WTC11 (cell line): ENCODE measurements around the gene COL5A3. TPM values are rescaled to one million over a fixed set of nuclear protein-coding genes. Genes with fewer than 3 reads are reported as not detected.

Experiments used
- ATAC-seq: fragments of 200-7000 bp; cut with Tn5 transposase; 2 replicates; pipeline ENCODE4 v1.10.0; 2021; ENCODE audit warnings: mild to moderate bottlenecking, moderate library complexity
- CTCF ChIA-PET: fragments of 300-600 bp; sonication (Branson Sonifier 250); formaldehyde crosslinking; loops from one replicate; lab custom pipeline; 2021; ENCODE audit warnings: antibody characterized with exemption; lab: Charles Lee
- POLR2A ChIA-PET: fragments of 350-600 bp; sonication (Branson Sonifier 250); formaldehyde crosslinking; loops from one replicate; lab custom pipeline; 2021; ENCODE audit warnings: antibody characterized with exemption; lab: Charles Lee
- DNase-seq: peaks from one replicate; pipeline ENCODE4 v3.0.0; 2021; ENCODE audit warnings: low spot score
- H3K27ac Mint-ChIP-seq: 2 replicates; pipeline ENCODE4 v1.8.0; 2021; ENCODE audit warnings: mixed read lengths
- H3K27me3 Mint-ChIP-seq: 2 replicates; pipeline ENCODE4 v1.8.0; 2021; ENCODE audit warnings: low read depth, mild to moderate bottlenecking, moderate library complexity, mixed read lengths
- H3K36me3 Mint-ChIP-seq: 2 replicates; pipeline ENCODE4 v1.8.0; 2021; ENCODE audit warnings: mixed read lengths
- H3K4me1 Mint-ChIP-seq: 2 replicates; pipeline ENCODE4 v1.8.0; 2022; ENCODE audit warnings: mixed read lengths
- H3K4me3 Mint-ChIP-seq: 2 replicates; pipeline ENCODE4 v1.8.0; 2021; ENCODE audit warnings: mild to moderate bottlenecking, moderate library complexity, mixed read lengths
- H3K9me3 Mint-ChIP-seq: 2 replicates; pipeline ENCODE4 v1.8.0; 2021; ENCODE audit warnings: mixed read lengths
- ARID4B ChIP-seq: sonication (generic); formaldehyde crosslinking; IDR thresholded peaks from 2 replicates; pipeline ENCODE4 v1.8.0; 2023; ENCODE audit warnings: missing genetic modification reagents, mild to moderate bottlenecking, borderline replicate concordance
- CREM ChIP-seq: sonication (generic); formaldehyde crosslinking; IDR thresholded peaks from 2 replicates; pipeline ENCODE4 v1.8.1; 2022; ENCODE audit warnings: mild to moderate bottlenecking, missing genetic modification reagents, moderate library complexity
- EMX1 ChIP-seq: fragments of 250-450 bp; sonication (Bioruptor Pico); IDR thresholded peaks from 2 replicates; pipeline ENCODE4 v1.8.0; 2021; ENCODE audit warnings: mild to moderate bottlenecking
- ERG ChIP-seq: fragments of 250-450 bp; sonication (Bioruptor Pico); IDR thresholded peaks from 2 replicates; pipeline ENCODE4 v1.8.0; 2021; ENCODE audit warnings: mild to moderate bottlenecking
- FOXK1 ChIP-seq: sonication (generic); formaldehyde crosslinking; IDR thresholded peaks from 2 replicates; pipeline ENCODE4 v1.8.0; 2022; ENCODE audit warnings: mild to moderate bottlenecking, moderate library complexity, missing genetic modification reagents
- GTF2I ChIP-seq: fragments of 250-450 bp; sonication (Bioruptor Pico); conservative IDR thresholded peaks from 2 replicates; pipeline ENCODE4 v1.4.0; 2021; ENCODE audit warnings: mild to moderate bottlenecking
- HMGA2 ChIP-seq: fragments of 250-450 bp; sonication (Bioruptor Pico); IDR thresholded peaks from 2 replicates; pipeline ENCODE4 v1.4.0; 2021; ENCODE audit warnings: mild to moderate bottlenecking, moderate library complexity
- MXD4 ChIP-seq: fragments of 250-450 bp; sonication (Bioruptor Pico); IDR thresholded peaks from 2 replicates; pipeline ENCODE4 v1.8.0; 2021; ENCODE audit warnings: mild to moderate bottlenecking, moderate library complexity, borderline replicate concordance
- NFATC4 ChIP-seq: fragments of 250-450 bp; sonication (Bioruptor Pico); IDR thresholded peaks from 2 replicates; pipeline ENCODE4 v1.9.0; 2021; ENCODE audit warnings: mild to moderate bottlenecking
- NR3C1 ChIP-seq: sonication (generic); formaldehyde crosslinking; conservative IDR thresholded peaks from 2 replicates; pipeline ENCODE4 v1.8.1; 2023; ENCODE audit warnings: low read depth, mild to moderate bottlenecking, missing genetic modification reagents
- PRRX2 ChIP-seq: fragments of 250-450 bp; sonication (Bioruptor Pico); IDR thresholded peaks from 2 replicates; pipeline ENCODE4 v1.8.0; 2021; ENCODE audit warnings: mild to moderate bottlenecking
- SMAD3 ChIP-seq: sonication (generic); formaldehyde crosslinking; IDR thresholded peaks from 2 replicates; pipeline ENCODE4 v1.8.0; 2022; ENCODE audit warnings: missing genetic modification reagents, mild to moderate bottlenecking, borderline replicate concordance
- SOX15 ChIP-seq: fragments of 250-450 bp; sonication (Bioruptor Pico); IDR thresholded peaks from 2 replicates; pipeline ENCODE4 v1.9.0; 2021; ENCODE audit warnings: mild to moderate bottlenecking
- STAT6 ChIP-seq: sonication (generic); formaldehyde crosslinking; conservative IDR thresholded peaks from 2 replicates; pipeline ENCODE4 v1.8.1; 2023; ENCODE audit warnings: mild to moderate bottlenecking, low read depth, missing genetic modification reagents, moderate library complexity
- ZNF219 ChIP-seq: sonication (generic); formaldehyde crosslinking; IDR thresholded peaks from 2 replicates; pipeline ENCODE4 v1.8.0; 2023; ENCODE audit warnings: missing genetic modification reagents, mild to moderate bottlenecking, borderline replicate concordance
- ZNF281 ChIP-seq: sonication (generic); formaldehyde crosslinking; IDR thresholded peaks from 2 replicates; pipeline ENCODE4 v1.8.0; 2023; ENCODE audit warnings: mild to moderate bottlenecking, missing genetic modification reagents
- ZNF396 ChIP-seq: fragments of 250-450 bp; sonication (Bioruptor Pico); IDR thresholded peaks from 2 replicates; pipeline ENCODE4 v1.8.0; 2021; ENCODE audit warnings: mild to moderate bottlenecking, moderate library complexity, borderline replicate concordance
- ZNF416 ChIP-seq: fragments of 250-450 bp; sonication (Bioruptor Pico); IDR thresholded peaks from 2 replicates; pipeline ENCODE4 v1.9.0; 2021; ENCODE audit warnings: mild to moderate bottlenecking, inconsistent platforms
- total RNA-seq: library from RNA; stranded (reverse); gene quantifications from 3 replicates; pipeline ENCODE4 v1.2.3, GENCODE V29; 2021
- TF ChIP-seq, protein P1 (sequence below): sonication (generic); formaldehyde crosslinking; IDR thresholded peaks from 2 replicates; pipeline ENCODE4 v1.8.0; 2022; ENCODE audit warnings: mild to moderate bottlenecking, missing genetic modification reagents
- TF ChIP-seq, protein P2 (sequence below): sonication (generic); formaldehyde crosslinking; IDR thresholded peaks from 2 replicates; pipeline ENCODE4 v1.8.0; 2023; ENCODE audit warnings: missing genetic modification reagents
- TF ChIP-seq, protein P3 (sequence below): fragments of 250-450 bp; sonication (Bioruptor Pico); IDR thresholded peaks from 2 replicates; pipeline ENCODE4 v1.9.0; 2021; ENCODE audit warnings: moderate library complexity, mild to moderate bottlenecking, inconsistent platforms, borderline replicate concordance

Gene COL5A3
- total RNA-seq, 1 experiment from 2014 or later = 0.81 TPM

DNA sequence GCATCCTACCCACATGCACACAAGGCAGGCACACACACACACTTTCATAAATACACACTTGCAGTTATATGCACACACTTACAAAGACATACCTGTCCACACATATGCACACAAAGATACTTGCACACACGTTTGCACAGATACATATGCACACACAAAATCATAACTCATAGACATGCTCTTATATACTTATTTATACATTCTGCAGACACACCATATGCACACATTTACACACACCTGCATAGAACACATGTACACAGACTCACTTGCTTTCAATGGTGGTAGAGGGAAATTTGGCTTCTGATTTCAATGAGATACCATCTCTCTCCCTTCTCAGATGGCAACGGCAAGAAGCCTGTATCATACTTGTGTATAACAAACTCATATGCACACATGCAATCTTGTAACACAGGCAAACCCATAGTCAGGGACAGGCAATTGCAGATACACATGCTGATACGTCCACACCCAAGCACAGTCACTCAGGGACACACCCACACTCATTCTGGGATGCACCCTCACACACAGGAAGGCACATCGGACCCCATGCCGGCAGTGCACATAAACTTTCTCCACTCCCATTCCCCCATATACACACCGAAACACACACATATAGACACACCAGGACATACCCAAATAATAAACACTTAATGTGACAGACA is 98.6 kb downstream of the COL5A3 start:
- ChIA-PET CTCF (interaction anchor here (1.0 to 1.1 kb wide), 2 partner anchors 116 to 150 kb away, joined by 3 to 7 read pairs; no protein-coding TSS in a partner anchor), POLR2A (no interaction called here)
- Mint-ChIP-seq H3K27me3 (peaks cover 5% of the 10 kb centered on the region; the same call in 1 of the 2 replicates), H3K4me3 (no peak overlapping the region), H3K9me3 (no peaks in the 10 kb centered on the region), H3K36me3 (no peaks in the 10 kb centered on the region; the same call in 1 of the 2 replicates), H3K27ac (no peak overlapping the region), H3K4me1 (peaks cover 2% of the 10 kb centered on the region; the same call in 1 of the 2 replicates)
- ATAC-seq (no peak), DNase-seq (no peak)
- TF ChIP-seq NR3C1 (CRISPR knock-in tag) = no peak
- no peak for TF ChIP-seq SOX15 (CRISPR knock-in tag)
- no peak for TF ChIP-seq ARID4B (CRISPR knock-in tag)
- TF ChIP-seq ERG (CRISPR knock-in tag) = no peak
- no peak for TF ChIP-seq NFATC4 (CRISPR knock-in tag)
- no peak for TF ChIP-seq ZNF281 (CRISPR knock-in tag)
- TF ChIP-seq, protein P1, sequence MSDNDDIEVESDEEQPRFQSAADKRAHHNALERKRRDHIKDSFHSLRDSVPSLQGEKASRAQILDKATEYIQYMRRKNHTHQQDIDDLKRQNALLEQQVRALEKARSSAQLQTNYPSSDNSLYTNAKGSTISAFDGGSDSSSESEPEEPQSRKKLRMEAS = no peak
- TF ChIP-seq SMAD3 (CRISPR knock-in tag) = no peak
- TF ChIP-seq CREM (CRISPR knock-in tag) = no peak
- TF ChIP-seq HMGA2 = no peak
- TF ChIP-seq EMX1 (CRISPR knock-in tag) = no peak
- TF ChIP-seq GTF2I = no peak
- TF ChIP-seq ZNF416 (CRISPR knock-in tag) = no peak
- no peak for TF ChIP-seq FOXK1 (CRISPR knock-in tag)
- no peak for TF ChIP-seq ZNF396 (CRISPR knock-in tag)
- TF ChIP-seq ZNF219 (CRISPR knock-in tag) = no peak
- TF ChIP-seq PRRX2 (CRISPR knock-in tag) = no peak

- peaks cover 3% of the 10 kb centered on the region for H3K4me1 Mint-ChIP-seq
- ATAC-seq (no peak), DNase-seq (no peak)
- POLR2A ChIA-PET = no interaction called here
- CTCF ChIA-PET = no interaction called here
- H3K4me3 Mint-ChIP-seq = no peak overlapping the region
- H3K27me3 Mint-ChIP-seq = peaks cover 5% of the 10 kb centered on the region; the same call in 1 of the 2 replicates
- no peak overlapping the region for H3K27ac Mint-ChIP-seq
- no peaks in the 10 kb centered on the region; the same call in 1 of the 2 replicates for H3K36me3 Mint-ChIP-seq
- H3K9me3 Mint-ChIP-seq = no peaks in the 10 kb centered on the region
- TF ChIP-seq GTF2I (no peak), MXD4 (CRISPR knock-in tag) (no peak), STAT6 (CRISPR knock-in tag) (no peak)
- TF ChIP-seq, protein P2, sequence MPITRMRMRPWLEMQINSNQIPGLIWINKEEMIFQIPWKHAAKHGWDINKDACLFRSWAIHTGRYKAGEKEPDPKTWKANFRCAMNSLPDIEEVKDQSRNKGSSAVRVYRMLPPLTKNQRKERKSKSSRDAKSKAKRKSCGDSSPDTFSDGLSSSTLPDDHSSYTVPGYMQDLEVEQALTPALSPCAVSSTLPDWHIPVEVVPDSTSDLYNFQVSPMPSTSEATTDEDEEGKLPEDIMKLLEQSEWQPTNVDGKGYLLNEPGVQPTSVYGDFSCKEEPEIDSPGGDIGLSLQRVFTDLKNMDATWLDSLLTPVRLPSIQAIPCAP (CRISPR knock-in tag) = no peak
- TF ChIP-seq, protein P3, sequence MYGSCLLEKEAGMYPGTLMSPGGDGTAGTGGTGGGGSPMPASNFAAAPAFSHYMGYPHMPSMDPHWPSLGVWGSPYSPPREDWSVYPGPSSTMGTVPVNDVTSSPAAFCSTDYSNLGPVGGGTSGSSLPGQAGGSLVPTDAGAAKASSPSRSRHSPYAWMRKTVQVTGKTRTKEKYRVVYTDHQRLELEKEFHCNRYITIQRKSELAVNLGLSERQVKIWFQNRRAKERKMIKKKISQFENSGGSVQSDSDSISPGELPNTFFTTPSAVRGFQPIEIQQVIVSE (CRISPR knock-in tag) = no peak
These were observed 99.7 kb downstream of the COL5A3 start for GRCh38 chr19:9910625-9911024.
